GM12865 (cell line): ENCODE results near the gene SORCS3.

Experiments
- DNase-seq: peaks from one replicate; pipeline ENCODE4 v3.0.0; 2010; ENCODE audit warnings: low read depth
- H3K4me3 ChIP-seq: 2 replicates; pipeline ENCODE4 v1.5.1; 2011; ENCODE audit warnings: mild to moderate bottlenecking, low read depth, low read length, control low read depth
- CTCF ChIP-seq: IDR thresholded peaks from 2 replicates; pipeline ENCODE4 v1.5.1; 2011; ENCODE audit warnings: low read length, control low read depth, low read depth, inconsistent platforms; ENCODE audit not compliant: insufficient read depth; ENCODE audit errors: missing control alignments

The SORCS3 gene

GRCh38 chr10:104614245-104614831 is 26.8 kb upstream of the SORCS3 start:
- peak; percentile 43 for DNase-seq
- TF ChIP-seq CTCF = peak; percentile 51
- no peak overlapping the region for H3K4me3 ChIP-seq

- H3K4me3 ChIP-seq = no peak overlapping the region
- no peak for DNase-seq
- TF ChIP-seq CTCF = no peak
Observed at GRCh38 chr10:104615136-104615535, 26.0 kb upstream of the SORCS3 start.

- H3K4me3 ChIP-seq = no peak overlapping the region
- no peak for DNase-seq
- no peak for TF ChIP-seq CTCF
Observed at GRCh38 chr10:104617831-104618230, 23.3 kb upstream of the SORCS3 start.

- no peak for DNase-seq
- TF ChIP-seq CTCF = no peak
- H3K4me3 ChIP-seq = no peak overlapping the region
Observed at GRCh38 chr10:104622175-104622574, 18.9 kb upstream of the SORCS3 start.

- TF ChIP-seq CTCF = peak; percentile 45
- H3K4me3 ChIP-seq = no peak overlapping the region
- DNase-seq = peak; percentile 30
Observed at GRCh38 chr10:104622598-104623209, 18.4 kb upstream of the SORCS3 start.

GRCh38 chr10:104630731-104631130 is 10.4 kb upstream of the SORCS3 start:
- H3K4me3 ChIP-seq = no peak overlapping the region
- no peak for TF ChIP-seq CTCF
- DNase-seq = no peak

GRCh38 chr10:104631946-104632345 is 9.1 kb upstream of the SORCS3 start:
- TF ChIP-seq CTCF = no peak
- no peak for DNase-seq

More at GRCh38 chr10:104631946-104632345, 9.1 kb upstream of the SORCS3 start:
- no peak overlapping the region for H3K4me3 ChIP-seq
